IMR-90 (cell line): ENCODE data around the gene CDH23. TPM values are rescaled to one million over a fixed set of nuclear protein-coding genes. Genes with fewer than 3 reads are reported as not detected.

Experiments
- ATAC-seq: fragments of 200-7000 bp; cut with Tn5 transposase; 2 replicates; pipeline ENCODE4 v1.9.1; 2020; ENCODE audit warnings: low read depth, mild to moderate bottlenecking, moderate library complexity
- BruUV-seq: library from RNA; stranded (reverse); fragments of 400-500 nt; replicated peaks from 2 replicates; lab custom pipeline; 2021; lab: Mats Ljungman, UMichigan
- CTCF ChIA-PET: fragments of 300-600 bp; formaldehyde crosslinking; extraction: SDS; loops from one replicate; lab custom pipeline; 2021; ENCODE audit warnings: antibody characterized with exemption; lab: Yijun Ruan, JAX
- POLR2A ChIA-PET: fragments of 300-600 bp; sonication (Branson Sonifier 250); formaldehyde crosslinking; loops from one replicate; lab custom pipeline; 2022; ENCODE audit warnings: antibody characterized with exemption; ENCODE audit not compliant: unreplicated experiment; lab: Charles Lee
- DNase-seq: peaks from one replicate; pipeline ENCODE4 v3.0.0; 2013
- H2AFZ ChIP-seq: replicated peaks from 2 replicates; pipeline ENCODE3; 2013; ENCODE audit warnings: low read length, mild to moderate bottlenecking; ENCODE audit not compliant: poor library complexity
- H2AK5ac ChIP-seq: 2 replicates; pipeline ENCODE4 v1.6.1; 2013; ENCODE audit warnings: low read depth, low read length, inconsistent platforms
- H2AK9ac ChIP-seq: replicated peaks from 2 replicates; pipeline ENCODE3; 2013; ENCODE audit warnings: mild to moderate bottlenecking, low read depth, low read length, moderate library complexity; ENCODE audit not compliant: poor library complexity
- H2BK120ac ChIP-seq: 2 replicates; pipeline ENCODE4 v1.6.1; 2013; ENCODE audit warnings: low read depth, low read length, inconsistent platforms
- H2BK15ac ChIP-seq: 3 replicates; pipeline ENCODE4 v1.6.1; 2013; ENCODE audit warnings: low read depth, low read length, inconsistent platforms
- H2BK20ac ChIP-seq: 2 replicates; pipeline ENCODE4 v1.6.1; 2013; ENCODE audit warnings: low read depth, mild to moderate bottlenecking, inconsistent platforms, low read length, moderate library complexity
- H2BK5ac ChIP-seq: 2 replicates; pipeline ENCODE4 v1.6.1; 2013; ENCODE audit warnings: mild to moderate bottlenecking, low read depth, low read length, inconsistent platforms; ENCODE audit not compliant: poor library complexity, severe bottlenecking
- H3K14ac ChIP-seq: replicated peaks from 2 replicates; pipeline ENCODE4 v1.6.1; 2013; ENCODE audit warnings: low read depth, low read length, inconsistent platforms
- H3K18ac ChIP-seq: 2 replicates; pipeline ENCODE4 v1.6.1; 2013; ENCODE audit warnings: low read depth, low read length, control low read depth
- H3K23ac ChIP-seq: 2 replicates; pipeline ENCODE4 v1.6.1; 2013; ENCODE audit warnings: low read depth, low read length, inconsistent platforms
- H3K27ac ChIP-seq: 2 replicates; pipeline ENCODE4 v1.5.1; 2013; ENCODE audit warnings: mild to moderate bottlenecking, control low read depth, low read length; ENCODE audit not compliant: insufficient read depth
- H3K27me3 ChIP-seq: 2 replicates; pipeline ENCODE4 v1.6.1; 2013; ENCODE audit warnings: low read length; ENCODE audit not compliant: control insufficient read depth, insufficient read depth
- H3K36me3 ChIP-seq: 2 replicates; pipeline ENCODE4 v1.6.1; 2013; ENCODE audit warnings: low read length, mixed read lengths; ENCODE audit not compliant: control insufficient read depth, insufficient read depth
- H3K4ac ChIP-seq: 2 replicates; pipeline ENCODE4 v1.6.1; 2013; ENCODE audit warnings: low read depth, low read length, inconsistent platforms
- H3K4me1 ChIP-seq: 2 replicates; pipeline ENCODE4 v1.6.1; 2013; ENCODE audit warnings: low read length, mixed read lengths; ENCODE audit not compliant: control insufficient read depth, insufficient read depth
- H3K4me2 ChIP-seq: 2 replicates; pipeline ENCODE4 v1.6.1; 2013; ENCODE audit warnings: low read depth, mild to moderate bottlenecking, control low read depth, low read length, moderate library complexity
- H3K4me3 ChIP-seq: 2 replicates; pipeline ENCODE4 v1.5.1; 2013; ENCODE audit warnings: low read depth, mild to moderate bottlenecking, control low read depth, low read length, moderate library complexity; ENCODE audit not compliant: insufficient read depth
- H3K56ac ChIP-seq: 2 replicates; pipeline ENCODE4 v1.6.1; 2013; ENCODE audit warnings: low read length, inconsistent platforms; ENCODE audit not compliant: insufficient read depth; ENCODE audit errors: extremely low read depth
- H3K79me1 ChIP-seq, 2 experiments: 2 replicates each; pipeline ENCODE4 v1.6.1; 2013; ENCODE audit warnings: low read length in 2 of 2, inconsistent platforms in 1 of 2, low read depth in 1 of 2
- H3K9ac ChIP-seq: 2 replicates; pipeline ENCODE4 v1.6.1; 2013; ENCODE audit warnings: low read depth, low read length, control low read depth
- H3K9me1 ChIP-seq: 2 replicates; pipeline ENCODE4 v1.6.1; 2013; ENCODE audit warnings: low read length, inconsistent platforms; ENCODE audit not compliant: insufficient read depth
- H3K9me3 ChIP-seq: 2 replicates; pipeline ENCODE4 v1.6.1; 2013; ENCODE audit warnings: low read length; ENCODE audit not compliant: control insufficient read depth, insufficient read depth
- H4K20me1 ChIP-seq: 2 replicates; pipeline ENCODE4 v1.6.1; 2013; ENCODE audit warnings: low read length, inconsistent platforms; ENCODE audit not compliant: insufficient read depth
- H4K5ac ChIP-seq: 2 replicates; pipeline ENCODE4 v1.6.1; 2013; ENCODE audit warnings: mild to moderate bottlenecking, low read depth, low read length, control low read depth
- H4K8ac ChIP-seq, 2 experiments: 2 replicates each; pipeline ENCODE4 v1.6.1; 2013; ENCODE audit warnings: low read depth in 2 of 2, low read length in 2 of 2, control low read depth in 1 of 2, inconsistent platforms in 1 of 2
- H4K91ac ChIP-seq: 2 replicates; pipeline ENCODE4 v1.6.1; 2013; ENCODE audit warnings: low read depth, low read length, inconsistent platforms; ENCODE audit not compliant: insufficient read depth
- CHD1 ChIP-seq: IDR thresholded peaks from 2 replicates; pipeline ENCODE4 v1.6.1; 2012; ENCODE audit warnings: low read depth, low read length, improper control_type of control experiment
- MAFK ChIP-seq: IDR thresholded peaks from 2 replicates; pipeline ENCODE4 v1.6.1; 2012; ENCODE audit warnings: low read depth, low read length, improper control_type of control experiment
- NFE2L2 ChIP-seq: fragments of 150-350 bp; IDR thresholded peaks from 2 replicates; pipeline ENCODE4 v1.6.1; 2016; ENCODE audit warnings: low read depth, mild to moderate bottlenecking, low read length
- RCOR1 ChIP-seq: IDR thresholded peaks from 2 replicates; pipeline ENCODE4 v1.6.1; 2012; ENCODE audit warnings: mild to moderate bottlenecking, low read length, improper control_type of control experiment; ENCODE audit not compliant: insufficient replicate concordance
- SMC3 ChIP-seq: fragments of 150-350 bp; IDR thresholded peaks from 2 replicates; pipeline ENCODE4 v1.6.1; 2016; ENCODE audit warnings: low read depth, mild to moderate bottlenecking, antibody characterized with exemption, low read length, moderate library complexity
- USF2 ChIP-seq: fragments of 150-350 bp; IDR thresholded peaks from 2 replicates; pipeline ENCODE4 v1.6.1; 2017; ENCODE audit warnings: mild to moderate bottlenecking, antibody characterized with exemption, low read length, low read depth
- WGBS, 2 experiments: methylation state at CpG; one replicate each; pipeline versions ENCODE4 v1.1.5 to v1.1.7; 2013; ENCODE audit warnings: missing lambda C conversion rate in 2 of 2; ENCODE audit not compliant: insufficient read length in 1 of 2; ENCODE audit errors: extremely low coverage in 2 of 2; 5-methylcytosine and 5-hydroxymethylcytosine counted together
- dilution Hi-C: fragments of 300-500 bp; cut with HindIII; formaldehyde crosslinking; loops from one replicate; pipeline ENCODE4 v1.14.3; 2018; ENCODE audit warnings: low sequenced_read_pairs; ENCODE audit not compliant: unreplicated experiment
- in situ Hi-C: fragments of 300-500 bp; cut with MboI; formaldehyde crosslinking; loops from 3 replicates; pipeline ENCODE4 v1.14.3; 2019; ENCODE audit warnings: low sequenced_read_pairs, inconsistent platforms, mixed read lengths
- intact Hi-C: fragments of 100-400 bp; cut with micrococcal nuclease; formaldehyde crosslinking; loops from 2 replicates; pipeline ENCODE4 v1.10.0; 2022
- polyA plus RNA-seq, 3 experiments: library from polyadenylated mRNA; depleted of rRNA; stranded (reverse); fragments of >200 nt; gene quantifications; 2 replicates each; pipeline ENCODE4 v1.2.3, GENCODE V29; 2012; ENCODE audit warnings: low replicate concordance in 1 of 3
- total RNA-seq: library from RNA; depleted of rRNA; stranded (reverse); fragments of >200 nt; gene quantifications from 2 replicates; pipeline ENCODE4 v1.2.3, GENCODE V29; 2012

Gene CDH23
- total and polyA plus RNA-seq, 2 of the 4 experiments (the other 2 are of a cell fraction): under 0.01 to 0.03 TPM

DNA sequence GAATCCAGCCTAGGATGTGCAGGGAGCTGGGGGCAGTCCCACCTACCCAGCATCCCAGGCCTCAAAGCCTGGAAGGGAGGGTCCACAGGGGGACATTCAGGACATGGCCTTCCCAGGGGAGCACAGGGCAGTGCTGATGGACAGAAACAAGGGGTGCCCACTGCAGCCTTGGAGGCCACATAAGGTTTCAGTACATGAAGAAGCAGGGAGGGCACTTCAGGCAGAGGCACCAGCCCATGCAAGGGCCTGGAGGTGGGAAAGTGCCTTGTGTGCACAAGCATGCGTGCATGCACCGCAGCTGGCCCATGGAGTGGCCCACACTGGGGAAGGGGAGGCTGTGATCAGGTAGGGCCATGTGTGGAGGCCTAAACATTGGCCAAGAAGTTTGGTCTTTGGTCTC is 313.8 kb downstream of the CDH23 start:
- Histone ChIP-seq H3K18ac (no peak overlapping the region), H2AK9ac (peak overlapping the region; percentile 58), H3K9me1 (no peaks in the 10 kb centered on the region), H2BK20ac (no peak overlapping the region), H3K4me1 (peaks cover 16% of the 10 kb centered on the region), H3K4ac (no peak overlapping the region), H4K91ac (no peak overlapping the region), H3K14ac (no peak overlapping the region), H3K27ac (no peak overlapping the region), H3K56ac (no peak overlapping the region), H2BK15ac (no peak overlapping the region), H4K8ac (no peak overlapping the region), H2BK5ac (no peak overlapping the region), H3K4me3 (no peak overlapping the region), H3K9me3 (peaks cover 2% of the 10 kb centered on the region; the same call in 1 of the 2 replicates), H3K23ac (no peak overlapping the region), H3K4me2 (no peak overlapping the region), H3K27me3 (peaks cover 15% of the 10 kb centered on the region; the same call in 1 of the 2 replicates), H3K36me3 (no peaks in the 10 kb centered on the region), H4K5ac (no peak overlapping the region), H2AK5ac (no peak overlapping the region), H4K20me1 (no peaks in the 10 kb centered on the region), H2AFZ (no peak overlapping the region), H3K9ac (no peak overlapping the region), H2BK120ac (no peak overlapping the region), H3K79me1 (no peaks in the 10 kb centered on the region)
- no TSS peak for BruUV-seq
- WGBS, 2 experiments: 90% methylated on average over 2 of the region's 2 CpGs; no CpG with 5 or more reads in 1 of the 2 experiments
- DNase-seq (no peak), ATAC-seq (no peak)
- intact Hi-C loops (loop anchor here (5.0 kb wide), 2 partner anchors 57 to 102 kb away; no protein-coding TSS in a partner anchor), dilution Hi-C loops (no loop called here), in situ Hi-C loops (no loop called here)
- TF ChIP-seq RCOR1 (no peak), SMC3 (no peak), USF2 (no peak), CHD1 (no peak), NFE2L2 (no peak), MAFK (no peak)
- POLR2A ChIA-PET: no interaction called here
- CTCF ChIA-PET: no interaction called here
